Bronchial epithelial cell (primary cell): ENCODE data around the gene TRAPPC12. TPM values are rescaled to one million over a fixed set of nuclear protein-coding genes. Genes with fewer than 3 reads are reported as not detected.
"Not testable (repeated sequence)": the region's sequence is repeated elsewhere in the genome, so short reads cannot be mapped to it uniquely, and the experiment has no call there.

Experiments
- DNase-seq: peaks from one replicate; pipeline ENCODE4 v3.0.0-alpha.2; 2010; ENCODE audit warnings: low read depth
- FAIRE-seq: peaks from 2 replicates; lab custom pipeline; 2011; peaks lifted over from hg19 to GRCh38; lab: Jason Lieb, UNC
- H3K27me3 ChIP-seq: 2 replicates; pipeline ENCODE4 v1.5.1; 2011; ENCODE audit warnings: low read length; ENCODE audit not compliant: control insufficient read depth, insufficient read depth
- H3K36me3 ChIP-seq: 2 replicates; pipeline ENCODE4 v1.5.1; 2011; ENCODE audit warnings: low read length; ENCODE audit not compliant: control insufficient read depth, insufficient read depth
- H3K4me3 ChIP-seq: 2 replicates; pipeline ENCODE4 v1.5.1; 2011; ENCODE audit warnings: mild to moderate bottlenecking, low read depth, low read length, control low read depth
- CTCF ChIP-seq: IDR thresholded peaks from 2 replicates; pipeline ENCODE4 v1.5.1; 2011; ENCODE audit warnings: mild to moderate bottlenecking, moderate library complexity, low read length, control low read depth, inconsistent platforms; ENCODE audit not compliant: insufficient read depth, severe bottlenecking
- total RNA-seq: library from RNA; depleted of rRNA; stranded (reverse); fragments of >200 nt; gene quantifications from 2 replicates; pipeline ENCODE4 v1.2.1, GENCODE V29; 2014

The TRAPPC12 gene
- total RNA-seq, 1 donor from 2014 or later: 52.9 TPM

GRCh38 chr2:3348767-3349166 lies 30.7 kb upstream of the TRAPPC12 start:
- peaks cover 6% of the 10 kb centered on the region for H3K36me3 ChIP-seq
- no peaks in the 10 kb centered on the region for H3K27me3 ChIP-seq
- FAIRE-seq (no peak), DNase-seq (no peak)
- no peak for TF ChIP-seq CTCF
- H3K4me3 ChIP-seq: no peak overlapping the region

GRCh38 chr2:3349211-3349693 lies 30.2 kb upstream of the TRAPPC12 start:
- no peak for TF ChIP-seq CTCF
- Histone ChIP-seq H3K36me3 (peaks cover 8% of the 10 kb centered on the region), H3K27me3 (no peaks in the 10 kb centered on the region), H3K4me3 (no peak overlapping the region)
- peak; percentile 5 for DNase-seq
- no peak for FAIRE-seq

- Histone ChIP-seq H3K36me3 (peaks cover 3% of the 10 kb centered on the region), H3K4me3 (no peak overlapping the region), H3K27me3 (no peaks in the 10 kb centered on the region)
- DNase-seq: no peak
- no peak for FAIRE-seq
- no peak for TF ChIP-seq CTCF
These were observed 24.5 kb upstream of the TRAPPC12 start for GRCh38 chr2:3354986-3355385.

- H3K4me3 ChIP-seq: no peak overlapping the region
- DNase-seq (no peak), FAIRE-seq (no peak)
- H3K36me3 ChIP-seq: peaks cover 3% of the 10 kb centered on the region
- no peaks in the 10 kb centered on the region for H3K27me3 ChIP-seq
- TF ChIP-seq CTCF: no peak
These were observed 23.4 kb upstream of the TRAPPC12 start for GRCh38 chr2:3355951-3356569.

- FAIRE-seq (no peak), DNase-seq (no peak)
- no peaks in the 10 kb centered on the region for H3K27me3 ChIP-seq
- TF ChIP-seq CTCF: no peak
- H3K36me3 ChIP-seq: peaks cover 3% of the 10 kb centered on the region
- H3K4me3 ChIP-seq: no peak overlapping the region
These were observed 22.7 kb upstream of the TRAPPC12 start for GRCh38 chr2:3356799-3357198.

GRCh38 chr2:3357446-3357845 lies 22.0 kb upstream of the TRAPPC12 start:
- not testable (repeated sequence) for FAIRE-seq, H3K36me3 ChIP-seq, H3K27me3 ChIP-seq, H3K4me3 ChIP-seq, DNase-seq
